Endothelial cell of umbilical vein (primary cell): ENCODE data around the gene GPAM. TPM values are rescaled to one million over a fixed set of nuclear protein-coding genes. Genes with fewer than 3 reads are reported as not detected.

ENCODE experiments used
- BruUV-seq: library from RNA; stranded (reverse); fragments of 400-500 nt; replicated peaks from 2 replicates; lab custom pipeline; 2021; lab: Mats Ljungman, UMichigan
- CTCF ChIA-PET: fragments of 300-600, 350-600 bp; sonication (Branson Sonifier 250); formaldehyde crosslinking; loops from one replicate; lab custom pipeline; 2021; ENCODE audit warnings: antibody characterized with exemption, inconsistent platforms; lab: Charles Lee
- POLR2A ChIA-PET: fragments of 300-600, 350-600 bp; sonication (Branson Sonifier 250); formaldehyde crosslinking; loops from one replicate; lab custom pipeline; 2021; ENCODE audit warnings: antibody characterized with exemption, inconsistent platforms; lab: Charles Lee
- DNase-seq: peaks from one replicate; pipeline ENCODE4 v3.0.0-alpha.2; 2011; ENCODE audit warnings: low read depth, low spot score
- FAIRE-seq: peaks from 2 replicates; lab custom pipeline; 2011; peaks lifted over from hg19 to GRCh38; lab: Jason Lieb, UNC
- H2AFZ ChIP-seq: 2 replicates; pipeline ENCODE4 v1.6.0; 2012; ENCODE audit warnings: low read depth, low read length, control low read depth, inconsistent platforms
- H3K27ac ChIP-seq: 2 replicates; pipeline ENCODE4 v1.5.1; 2011; ENCODE audit warnings: low read depth, mild to moderate bottlenecking, control low read depth, low read length, moderate library complexity; ENCODE audit not compliant: insufficient read depth
- H3K27me3 ChIP-seq, 2 experiments: 2 replicates each; pipeline versions ENCODE4 v1.6.0 to v1.6.1; 2011; ENCODE audit warnings: low read length in 2 of 2, mixed read lengths in 1 of 2; ENCODE audit not compliant: control insufficient read depth in 2 of 2, insufficient read depth in 2 of 2
- H3K36me3 ChIP-seq, 2 experiments: 2 replicates in 1 of 2; 3 replicates in 1 of 2; pipeline ENCODE4 v1.5.1; 2011; ENCODE audit warnings: low read length in 2 of 2, mild to moderate bottlenecking in 1 of 2, moderate library complexity in 1 of 2; ENCODE audit not compliant: control insufficient read depth in 2 of 2, insufficient read depth in 2 of 2; ENCODE audit errors: extremely low read depth in 1 of 2
- H3K4me1 ChIP-seq: 3 replicates; pipeline ENCODE4 v1.5.1; 2011; ENCODE audit warnings: mild to moderate bottlenecking, low read length; ENCODE audit not compliant: control insufficient read depth, insufficient read depth; ENCODE audit errors: extremely low read depth
- H3K4me2 ChIP-seq: 2 replicates; pipeline ENCODE4 v1.6.1; 2011; ENCODE audit warnings: low read length, control low read depth, mixed read lengths; ENCODE audit not compliant: insufficient read depth
- H3K4me3 ChIP-seq, 3 experiments: fragments of 200-600 bp in 1 of 3; sonication (generic), shearing (Covaris generic) in 1 of 3; replicated peaks in 1 of 3; 2 replicates each; pipeline ENCODE4 v1.5.1; 2011 to 2016; ENCODE audit warnings: control low read depth in 3 of 3, low read length in 3 of 3, mild to moderate bottlenecking in 2 of 3, inconsistent platforms in 1 of 3, low read depth in 1 of 3, moderate library complexity in 1 of 3; ENCODE audit not compliant: insufficient read depth in 1 of 3
- H3K79me2 ChIP-seq: 2 replicates; pipeline ENCODE4 v1.6.0; 2012; ENCODE audit warnings: low read length, inconsistent platforms; ENCODE audit not compliant: control insufficient read depth, insufficient read depth
- H3K9ac ChIP-seq: replicated peaks from 2 replicates; pipeline ENCODE3; 2011; ENCODE audit warnings: low read length, control low read depth; ENCODE audit not compliant: insufficient read depth; ENCODE audit errors: extremely low read depth
- H3K9me1 ChIP-seq: replicated peaks from 3 replicates; pipeline ENCODE4 v1.6.0; 2011; ENCODE audit warnings: mild to moderate bottlenecking, low read length; ENCODE audit not compliant: control insufficient read depth, insufficient read depth; ENCODE audit errors: extremely low read depth
- H3K9me3 ChIP-seq: replicated peaks from 2 replicates; pipeline ENCODE4 v1.5.1; 2012; ENCODE audit warnings: low read length, inconsistent platforms; ENCODE audit not compliant: control insufficient read depth, insufficient read depth
- H4K20me1 ChIP-seq: replicated peaks from 2 replicates; pipeline ENCODE3; 2011; ENCODE audit warnings: mild to moderate bottlenecking, low read length; ENCODE audit not compliant: control insufficient read depth, insufficient read depth; ENCODE audit errors: extremely low read depth
- EZH2 ChIP-seq: IDR thresholded peaks from 2 replicates; pipeline ENCODE4 v1.6.1; 2012; ENCODE audit warnings: borderline replicate concordance, low read depth, mild to moderate bottlenecking, moderate library complexity, low read length, inconsistent platforms; ENCODE audit not compliant: severe bottlenecking
- FOS ChIP-seq: IDR thresholded peaks from 2 replicates; pipeline ENCODE4 v1.6.1; 2011; ENCODE audit warnings: mild to moderate bottlenecking, low read length, moderate library complexity, borderline replicate concordance; ENCODE audit not compliant: insufficient read depth
- GATA2 ChIP-seq: IDR thresholded peaks from 2 replicates; pipeline ENCODE4 v1.7.0; 2011; ENCODE audit warnings: low read depth, mild to moderate bottlenecking, moderate library complexity, mixed read lengths, low read length; ENCODE audit not compliant: insufficient read length, insufficient read depth
- JUN ChIP-seq: IDR thresholded peaks from 2 replicates; pipeline ENCODE4 v1.6.1; 2011; ENCODE audit warnings: borderline replicate concordance, low read depth; ENCODE audit not compliant: insufficient read length, insufficient read depth
- MYC ChIP-seq: IDR thresholded peaks from one replicate; pipeline ENCODE4 v1.6.1; 2011; ENCODE audit warnings: mild to moderate bottlenecking, low read depth, low read length
- POLR2A ChIP-seq: IDR thresholded peaks from 2 replicates; pipeline ENCODE4 v1.6.1; 2012; ENCODE audit warnings: low read depth, mild to moderate bottlenecking, control low read depth, low read length
- POLR2AphosphoS5 ChIP-seq: IDR thresholded peaks from 2 replicates; pipeline ENCODE4 v1.6.1; 2012; ENCODE audit warnings: low read depth, mild to moderate bottlenecking, control low read depth, low read length, moderate library complexity; ENCODE audit not compliant: insufficient read depth
- dilution Hi-C: fragments of 300-500 bp; cut with MboI; formaldehyde crosslinking; loops from one replicate; pipeline ENCODE4 v1.15.0; 2019; ENCODE audit warnings: low sequenced_read_pairs; ENCODE audit not compliant: extremely low pct_ligation_motif_present
- intact Hi-C: fragments of 100-400 bp; cut with micrococcal nuclease; formaldehyde crosslinking; loops from one replicate; pipeline ENCODE4 v1.10.0; 2022
- polyA plus RNA-seq, 4 experiments: library from polyadenylated mRNA; depleted of rRNA in 3 of 4; stranded (reverse) in 3 of 4; unstranded in 1 of 4; fragments of >200 nt; gene quantifications; 2 replicates each; pipeline versions ENCODE4 v1.2.1 to v1.2.3, GENCODE V29; 2011 to 2012; ENCODE audit warnings: missing spikeins in 1 of 4
- total RNA-seq: library from RNA; stranded (reverse); gene quantifications from 2 replicates; pipeline ENCODE4 v1.2.3, GENCODE V29; 2021
- TF ChIP-seq, protein P1 (sequence below), 2 donors: IDR thresholded peaks; 1 replicate in 1 of 2; 2 replicates in 1 of 2; pipeline ENCODE4 v1.5.1; 2011; ENCODE audit warnings: low read length in 2 of 2, mild to moderate bottlenecking in 2 of 2, moderate library complexity in 2 of 2, control low read depth in 1 of 2, inconsistent platforms in 1 of 2, low read depth in 1 of 2; ENCODE audit not compliant: insufficient read depth in 1 of 2; ENCODE audit errors: extremely low read depth in 1 of 2

Gene GPAM
- total and polyA plus RNA-seq, 2 donors (not counting 3 experiments of a cell fraction or from before 2014, with no cell fraction given): 3.4 to 9.7 TPM

DNA sequence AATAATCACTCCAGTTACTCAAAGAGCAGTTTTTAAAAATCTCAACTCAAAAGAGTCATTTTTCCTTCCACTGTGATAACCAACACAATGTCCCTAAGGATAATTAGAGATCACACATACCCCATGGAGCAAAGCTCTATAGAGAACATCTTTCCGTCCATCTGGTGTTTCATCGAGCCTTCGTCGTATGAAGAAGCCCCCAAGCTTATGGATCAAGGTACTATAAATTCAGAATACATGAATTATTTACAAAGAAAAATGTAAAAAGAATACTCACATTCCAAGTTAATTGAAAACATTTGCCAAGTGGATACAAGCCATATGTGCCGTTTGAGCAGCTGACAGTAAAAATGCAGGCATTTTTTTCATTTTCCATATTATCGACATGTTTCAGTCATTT is 14.8 kb downstream of the GPAM start:
- H3K9me1 ChIP-seq: no peaks in the 10 kb centered on the region
- intact Hi-C loops: no loop called here
- H3K36me3 ChIP-seq: peaks cover 2 to 6% of the 10 kb centered on the region in 2 experiments
- no peak overlapping the region for H3K4me2 ChIP-seq
- no peaks in the 10 kb centered on the region for H3K9me3 ChIP-seq
- DNase-seq: no peak
- H2AFZ ChIP-seq: no peak overlapping the region
- no peak for TF ChIP-seq EZH2
- TF ChIP-seq GATA2: no peak
- no peak for TF ChIP-seq JUN
- no peak for TF ChIP-seq MYC
- TF ChIP-seq POLR2AphosphoS5: no peak
- TF ChIP-seq, protein P1, sequence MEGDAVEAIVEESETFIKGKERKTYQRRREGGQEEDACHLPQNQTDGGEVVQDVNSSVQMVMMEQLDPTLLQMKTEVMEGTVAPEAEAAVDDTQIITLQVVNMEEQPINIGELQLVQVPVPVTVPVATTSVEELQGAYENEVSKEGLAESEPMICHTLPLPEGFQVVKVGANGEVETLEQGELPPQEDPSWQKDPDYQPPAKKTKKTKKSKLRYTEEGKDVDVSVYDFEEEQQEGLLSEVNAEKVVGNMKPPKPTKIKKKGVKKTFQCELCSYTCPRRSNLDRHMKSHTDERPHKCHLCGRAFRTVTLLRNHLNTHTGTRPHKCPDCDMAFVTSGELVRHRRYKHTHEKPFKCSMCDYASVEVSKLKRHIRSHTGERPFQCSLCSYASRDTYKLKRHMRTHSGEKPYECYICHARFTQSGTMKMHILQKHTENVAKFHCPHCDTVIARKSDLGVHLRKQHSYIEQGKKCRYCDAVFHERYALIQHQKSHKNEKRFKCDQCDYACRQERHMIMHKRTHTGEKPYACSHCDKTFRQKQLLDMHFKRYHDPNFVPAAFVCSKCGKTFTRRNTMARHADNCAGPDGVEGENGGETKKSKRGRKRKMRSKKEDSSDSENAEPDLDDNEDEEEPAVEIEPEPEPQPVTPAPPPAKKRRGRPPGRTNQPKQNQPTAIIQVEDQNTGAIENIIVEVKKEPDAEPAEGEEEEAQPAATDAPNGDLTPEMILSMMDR (IDR thresholded peaks at IDR 0.05; ENCODE audit: extremely low read depth in 1 of 2, insufficient read depth in 1 of 2, low read depth in 1 of 2, low read length in 2 of 2): no peak
- TF ChIP-seq FOS: no peak
- no peak for TF ChIP-seq POLR2A
- dilution Hi-C loops: no loop called here
- H4K20me1 ChIP-seq: no peaks in the 10 kb centered on the region
- FAIRE-seq: no peak
- no TSS peak for BruUV-seq
- no peak overlapping the region for H3K4me3 ChIP-seq
- no peaks in the 10 kb centered on the region for H3K27me3 ChIP-seq
- ChIA-PET POLR2A (no interaction called here), CTCF (interaction anchor here (1.3 kb wide), 1 partner anchor 14 kb away, joined by 4 read pairs; the partner anchor contains the start of gene GPAM)
- no peaks in the 10 kb centered on the region for H3K4me1 ChIP-seq
- H3K79me2 ChIP-seq: no peaks in the 10 kb centered on the region
- no peak overlapping the region for H3K9ac ChIP-seq
- H3K27ac ChIP-seq: no peak overlapping the region
